NCI-H146 (cell line): ENCODE data around the gene ARL6IP5.

Experiments used
- DNase-seq: peaks from one replicate; lab custom pipeline; 2025; lab: John Stamatoyannopoulos, UW

ARL6IP5 gene

GRCh38 chr3:69085833-69086722 lies 1.3 kb downstream of the ARL6IP5 start:
- DNase-seq, result peak; percentile 49

- DNase-seq, result no peak
These were observed 2.5 kb downstream of the ARL6IP5 start for GRCh38 chr3:69087030-69087791.

GRCh38 chr3:69088063-69088462 lies 3.3 kb downstream of the ARL6IP5 start:
- DNase-seq, result no peak

- no peak for DNase-seq
These were observed 5.3 kb downstream of the ARL6IP5 start for GRCh38 chr3:69090021-69090420.

- DNase-seq, result no peak
These were observed 6.8 kb downstream of the ARL6IP5 start for GRCh38 chr3:69091389-69092029.

- no peak for DNase-seq
These were observed 7.3 kb downstream of the ARL6IP5 start for GRCh38 chr3:69092030-69092516.

GRCh38 chr3:69094467-69095205 lies 9.9 kb downstream of the ARL6IP5 start:
- no peak for DNase-seq

GRCh38 chr3:69095636-69096035 lies 10.9 kb downstream of the ARL6IP5 start:
- DNase-seq, result no peak

- no peak for DNase-seq
These were observed 11.6 kb downstream of the ARL6IP5 start for GRCh38 chr3:69096299-69096698.

- no peak for DNase-seq
These were observed 12.8 kb downstream of the ARL6IP5 start for GRCh38 chr3:69097407-69098086.

GRCh38 chr3:69099576-69099975 lies 14.8 kb downstream of the ARL6IP5 start:
- DNase-seq, result no peak

- DNase-seq, result no peak
These were observed 17.6 kb downstream of the ARL6IP5 start for GRCh38 chr3:69102384-69102783.

- no peak for DNase-seq
These were observed 18.4 kb downstream of the ARL6IP5 start for GRCh38 chr3:69103123-69103522.

- no peak for DNase-seq
These were observed 19.8 kb downstream of the ARL6IP5 start for GRCh38 chr3:69104586-69104985.

GRCh38 chr3:69105320-69105719 lies 20.6 kb downstream of the ARL6IP5 start:
- no peak for DNase-seq

- no peak for DNase-seq
These were observed 23.1 kb downstream of the ARL6IP5 start for GRCh38 chr3:69107841-69108240.

- no peak for DNase-seq
These were observed 24.1 kb downstream of the ARL6IP5 start for GRCh38 chr3:69108811-69109210.

GRCh38 chr3:69110941-69111546 lies 26.3 kb downstream of the ARL6IP5 start:
- no peak for DNase-seq

- no peak for DNase-seq
These were observed 28.8 kb downstream of the ARL6IP5 start for GRCh38 chr3:69113536-69113935.

GRCh38 chr3:69115731-69116130 lies 31.0 kb downstream of the ARL6IP5 start:
- DNase-seq, result no peak

- no peak for DNase-seq
These were observed 31.4 kb downstream of the ARL6IP5 start for GRCh38 chr3:69116162-69116561.
